SK-N-SH treated with all-trans-retinoic acid at 6 μM for 48 hours (cell line): Measurements from ENCODE around the gene SMG1.

ENCODE experiments used
- ATAC-seq: fragments of 200-7000 bp; cut with Tn5 transposase; 3 replicates; pipeline ENCODE4 v1.9.1; 2020; ENCODE audit warnings: mild to moderate bottlenecking, moderate library complexity
- BACH2 ChIP-seq: fragments of 250-450 bp; sonication (Bioruptor Pico); IDR thresholded peaks from 2 replicates; pipeline ENCODE4 v1.9.0; 2021; ENCODE audit warnings: mild to moderate bottlenecking, borderline replicate concordance
- CREB5 ChIP-seq: fragments of 250-450 bp; sonication (Bioruptor Pico); IDR thresholded peaks from 2 replicates; pipeline ENCODE4 v1.5.1; 2020; ENCODE audit warnings: low read depth, mild to moderate bottlenecking, moderate library complexity
- CSDC2 ChIP-seq: fragments of 250-450 bp; sonication (Bioruptor Pico); IDR thresholded peaks from 2 replicates; pipeline ENCODE4 v1.5.0; 2020; ENCODE audit warnings: mild to moderate bottlenecking, moderate library complexity
- CSRNP3 ChIP-seq: fragments of 250-450 bp; sonication (Bioruptor Pico); IDR thresholded peaks from 2 replicates; pipeline ENCODE4 v1.5.1; 2021; ENCODE audit warnings: mild to moderate bottlenecking, moderate library complexity
- ESRRG ChIP-seq: fragments of 250-450 bp; sonication (Bioruptor Pico); IDR thresholded peaks from 2 replicates; pipeline ENCODE4 v1.6.1; 2021; ENCODE audit warnings: mild to moderate bottlenecking
- GLIS3 ChIP-seq: fragments of 250-450 bp; sonication (Bioruptor Pico); IDR thresholded peaks from 2 replicates; pipeline ENCODE4 v1.5.0; 2020; ENCODE audit warnings: mild to moderate bottlenecking, moderate library complexity
- ISL1 ChIP-seq: fragments of 250-450 bp; sonication (Bioruptor Pico); IDR thresholded peaks from 2 replicates; pipeline ENCODE4 v2.1.2; 2022; ENCODE audit warnings: mild to moderate bottlenecking, moderate library complexity
- PATZ1 ChIP-seq: fragments of 250-450 bp; sonication (Bioruptor Pico); IDR thresholded peaks from 2 replicates; pipeline ENCODE4 v1.8.0; 2020; ENCODE audit warnings: mild to moderate bottlenecking, moderate library complexity, borderline replicate concordance
- POU6F1 ChIP-seq: fragments of 250-450 bp; sonication (Bioruptor Pico); IDR thresholded peaks from 2 replicates; pipeline ENCODE4 v1.8.0; 2021; ENCODE audit warnings: low read depth, mild to moderate bottlenecking, moderate library complexity, borderline replicate concordance
- SNAI2 ChIP-seq: fragments of 250-450 bp; sonication (Bioruptor Pico); IDR thresholded peaks from 2 replicates; pipeline ENCODE4 v1.5.0; 2020; ENCODE audit warnings: mild to moderate bottlenecking, moderate library complexity
- TCF4 ChIP-seq: fragments of 250-450 bp; sonication (Bioruptor Pico); IDR thresholded peaks from 2 replicates; pipeline ENCODE4 v1.8.0; 2021; ENCODE audit warnings: mild to moderate bottlenecking, moderate library complexity, borderline replicate concordance
- TOX ChIP-seq: fragments of 250-450 bp; sonication (Bioruptor Pico); IDR thresholded peaks from 2 replicates; pipeline ENCODE4 v1.8.0; 2021; ENCODE audit warnings: mild to moderate bottlenecking, moderate library complexity, borderline replicate concordance
- TSHZ2 ChIP-seq: fragments of 250-450 bp; sonication (Bioruptor Pico); IDR thresholded peaks from 2 replicates; pipeline ENCODE4 v1.5.0; 2020; ENCODE audit warnings: mild to moderate bottlenecking, moderate library complexity
- ZNF70 ChIP-seq: fragments of 450-650 bp; formaldehyde crosslinking; IDR thresholded peaks from 2 replicates; pipeline ENCODE4 v1.5.0; 2020; ENCODE audit warnings: mild to moderate bottlenecking, moderate library complexity
- ZNF8 ChIP-seq: fragments of 450-650 bp; formaldehyde crosslinking; IDR thresholded peaks from 2 replicates; pipeline ENCODE4 v1.5.0; 2020; ENCODE audit warnings: mild to moderate bottlenecking, moderate library complexity

SMG1 gene

GRCh38 chr16:18801145-18801972, 124.8 kb downstream of the SMG1 start, which contains the start of gene ARL6IP1:
Gene ARL6IP1 (minus strand): TSS chr16:18801549. CDS start chr16:18801466, 83 bp downstream.
- TF ChIP-seq CREB5 (CRISPR knock-in tag), result peak; percentile 64; the same call in 1 of the 2 replicates
- 0 out of 2 replicates have a peak, but pooled peaks have one; percentile 25 for TF ChIP-seq PATZ1 (CRISPR knock-in tag)
- TF ChIP-seq CSRNP3, result peak; percentile 88; the same call in 1 of the 2 replicates
- no peak for TF ChIP-seq SNAI2 (CRISPR knock-in tag)
- TF ChIP-seq GLIS3, result peak; percentile 90; the same call in 1 of the 2 replicates
- TF ChIP-seq ESRRG (CRISPR knock-in tag), result peak; percentile 81; the same call in 1 of the 2 replicates
- no peak for TF ChIP-seq ZNF8
- no peak for TF ChIP-seq BACH2 (CRISPR knock-in tag)
- TF ChIP-seq ZNF70 (CRISPR knock-in tag), result peak; percentile 39; the same call in 1 of the 2 replicates
- no peak for TF ChIP-seq CSDC2 (CRISPR knock-in tag)
- TF ChIP-seq TOX, result peak; percentile 61; the same call in 1 of the 2 replicates
- peak; percentile 95 for ATAC-seq

- ATAC-seq, result peak; percentile 32
- TF ChIP-seq POU6F1, result no peak
These were observed 125.4 kb downstream of the SMG1 start for GRCh38 chr16:18800775-18801144.

- TF ChIP-seq POU6F1 (no peak), TCF4 (CRISPR knock-in tag) (no peak), SNAI2 (CRISPR knock-in tag) (no peak), PATZ1 (CRISPR knock-in tag) (no peak), TSHZ2 (CRISPR knock-in tag) (no peak), ISL1 (CRISPR knock-in tag) (no peak)
- no peak for ATAC-seq
These were observed 125.9 kb downstream of the SMG1 start for GRCh38 chr16:18800293-18800692.
